SK-N-MC (cell line): Measurements from ENCODE around the gene SASH1.
"Not testable (repeated sequence)": the region's sequence is repeated elsewhere in the genome, so short reads cannot be mapped to it uniquely, and the experiment has no call there.

ENCODE experiments used
- DNase-seq: peaks from one replicate; pipeline ENCODE4 v3.0.0-alpha.2; 2011; ENCODE audit warnings: low read depth, low spot score
- H3K27ac ChIP-seq: fragments of 200-600 bp; sonication (generic); 2 replicates; pipeline ENCODE4 v1.5.1; 2016; ENCODE audit warnings: mixed run types
- H3K36me3 ChIP-seq: fragments of 200-600 bp; sonication (generic); 2 replicates; pipeline ENCODE4 v1.6.1; 2017; ENCODE audit warnings: antibody characterized with exemption, low read length, mixed read lengths; ENCODE audit not compliant: insufficient read depth
- H3K4me3 ChIP-seq: fragments of 200-600 bp; sonication (generic); 2 replicates; pipeline ENCODE4 v1.5.1; 2016
- H3K9ac ChIP-seq: fragments of 200-600 bp; sonication (generic); 2 replicates; pipeline ENCODE4 v1.8.0; 2017; ENCODE audit warnings: mixed run types, mixed read lengths; ENCODE audit not compliant: insufficient read length
- H3K9me3 ChIP-seq: fragments of 200-600 bp; sonication (generic); 2 replicates; pipeline ENCODE4 v1.6.1; 2017; ENCODE audit warnings: low read depth, mild to moderate bottlenecking, antibody characterized with exemption, low read length, moderate library complexity, mixed read lengths
- EZH2 ChIP-seq: fragments of 200-600 bp; sonication (generic); IDR thresholded peaks from one replicate; pipeline ENCODE4 v1.6.1; 2017; ENCODE audit warnings: antibody characterized with exemption
- FOXP2 ChIP-seq: optimal IDR thresholded peaks from 2 replicates; pipeline ENCODE3; 2011; ENCODE audit warnings: mild to moderate bottlenecking, moderate library complexity; ENCODE audit not compliant: insufficient read depth; ENCODE audit errors: extremely low read length, control extremely low read depth
- POLR2AphosphoS5 ChIP-seq: IDR thresholded peaks from 2 replicates; pipeline ENCODE4 v1.6.1; 2012; ENCODE audit warnings: mild to moderate bottlenecking, low read depth, low read length, borderline replicate concordance

The SASH1 gene

DNA sequence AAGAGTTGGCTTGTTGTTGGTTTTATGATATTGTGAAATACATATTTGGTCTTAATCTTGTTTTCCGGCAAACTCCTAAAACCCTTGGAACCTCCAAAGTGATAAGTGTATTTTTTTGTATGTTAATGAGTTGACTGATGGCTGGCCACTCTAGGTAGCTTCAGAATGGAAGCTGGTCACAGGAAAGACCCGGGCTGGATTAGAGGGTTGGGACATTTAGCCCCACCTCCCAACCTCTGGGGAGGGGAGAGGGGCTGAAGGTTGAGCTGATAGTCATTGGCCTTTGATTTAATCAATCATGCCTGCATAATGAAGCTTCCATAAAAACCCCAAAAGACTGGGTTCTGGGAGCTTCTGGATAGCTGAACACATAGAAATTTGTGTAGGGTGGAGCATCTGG lies 42.7 kb downstream of the SASH1 start:
- H3K9me3 ChIP-seq: no peaks in the 10 kb centered on the region
- no peak overlapping the region for H3K4me3 ChIP-seq
- no peak overlapping the region for H3K27ac ChIP-seq
- TF ChIP-seq FOXP2 (no peak), POLR2AphosphoS5 (no peak), EZH2 (no peak)
- H3K36me3 ChIP-seq: no peaks in the 10 kb centered on the region
- no peak overlapping the region for H3K9ac ChIP-seq
- no peak for DNase-seq

DNA sequence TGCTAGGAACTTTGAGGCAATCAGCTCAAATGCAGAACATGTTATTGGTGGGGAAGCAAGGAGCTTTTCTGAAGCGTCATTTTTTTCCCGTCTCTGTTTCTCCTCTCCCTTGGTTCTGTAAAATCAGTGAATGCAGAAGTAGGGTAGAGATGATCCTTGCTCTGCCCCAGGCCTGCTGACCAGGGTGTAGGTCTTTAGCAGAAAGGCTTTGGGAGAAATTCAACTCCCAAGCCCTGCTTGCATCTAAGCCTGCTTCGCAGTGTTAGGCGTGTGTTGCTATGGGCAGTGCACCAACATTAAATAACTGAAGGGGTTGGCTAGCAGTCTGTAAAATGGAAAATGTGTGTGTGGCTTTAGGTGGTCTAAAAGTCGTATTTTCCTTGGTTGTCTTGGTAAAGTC lies 45.9 kb downstream of the SASH1 start:
- H3K9me3 ChIP-seq: no peaks in the 10 kb centered on the region
- DNase-seq: no peak
- H3K4me3 ChIP-seq: no peak overlapping the region
- no peak for TF ChIP-seq FOXP2
- no peak for TF ChIP-seq POLR2AphosphoS5
- no peak for TF ChIP-seq EZH2
- H3K36me3 ChIP-seq: no peaks in the 10 kb centered on the region
- no peak overlapping the region for H3K9ac ChIP-seq
- no peak overlapping the region for H3K27ac ChIP-seq

DNA sequence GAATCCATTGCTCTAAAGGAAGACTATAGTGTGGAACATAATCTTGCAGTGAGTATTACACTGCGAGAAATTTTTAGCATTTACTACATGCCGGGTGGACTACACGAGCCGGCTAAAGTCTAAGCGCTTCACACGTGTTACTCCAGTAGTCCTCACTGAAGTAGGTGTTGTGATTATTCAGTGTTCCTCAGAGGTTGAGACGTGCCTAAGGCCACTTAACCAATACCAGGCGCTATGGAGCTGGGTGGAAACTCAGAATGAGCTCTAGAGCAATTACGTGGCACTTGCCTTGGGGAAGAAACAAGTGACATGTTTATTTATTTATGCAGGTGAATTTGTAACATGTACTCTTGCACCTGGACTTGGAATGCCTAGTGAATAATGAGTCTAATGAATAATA lies 46.4 kb downstream of the SASH1 start:
- no peak overlapping the region for H3K4me3 ChIP-seq
- DNase-seq: no peak
- no peaks in the 10 kb centered on the region for H3K36me3 ChIP-seq
- H3K27ac ChIP-seq: no peak overlapping the region
- no peak for TF ChIP-seq EZH2
- TF ChIP-seq FOXP2: no peak
- TF ChIP-seq POLR2AphosphoS5: no peak
- no peak overlapping the region for H3K9ac ChIP-seq
- H3K9me3 ChIP-seq: no peaks in the 10 kb centered on the region

DNA sequence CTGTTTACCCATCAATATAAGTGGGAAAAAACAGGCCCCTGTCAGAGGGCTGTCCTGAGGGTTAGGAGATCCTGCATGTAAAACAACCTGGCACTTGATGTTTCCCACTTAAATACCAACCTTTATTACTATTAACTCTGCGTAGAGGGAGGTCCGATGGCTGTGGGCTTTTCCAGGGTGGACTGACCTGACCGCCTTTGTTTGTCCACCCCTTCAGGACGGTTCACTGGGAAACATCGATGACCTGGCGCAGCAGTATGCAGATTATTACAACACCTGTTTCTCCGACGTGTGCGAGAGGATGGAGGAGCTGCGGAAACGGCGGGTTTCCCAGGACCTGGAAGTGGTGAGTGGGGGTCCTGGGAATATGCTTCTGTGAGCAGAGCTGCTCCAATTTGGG lies 47.3 kb downstream of the SASH1 start:
- no peak overlapping the region for H3K27ac ChIP-seq
- H3K4me3 ChIP-seq: no peak overlapping the region
- no peak overlapping the region for H3K9ac ChIP-seq
- TF ChIP-seq FOXP2 (no peak), POLR2AphosphoS5 (no peak), EZH2 (no peak)
- H3K36me3 ChIP-seq: no peaks in the 10 kb centered on the region
- no peak for DNase-seq
- no peaks in the 10 kb centered on the region for H3K9me3 ChIP-seq

DNA sequence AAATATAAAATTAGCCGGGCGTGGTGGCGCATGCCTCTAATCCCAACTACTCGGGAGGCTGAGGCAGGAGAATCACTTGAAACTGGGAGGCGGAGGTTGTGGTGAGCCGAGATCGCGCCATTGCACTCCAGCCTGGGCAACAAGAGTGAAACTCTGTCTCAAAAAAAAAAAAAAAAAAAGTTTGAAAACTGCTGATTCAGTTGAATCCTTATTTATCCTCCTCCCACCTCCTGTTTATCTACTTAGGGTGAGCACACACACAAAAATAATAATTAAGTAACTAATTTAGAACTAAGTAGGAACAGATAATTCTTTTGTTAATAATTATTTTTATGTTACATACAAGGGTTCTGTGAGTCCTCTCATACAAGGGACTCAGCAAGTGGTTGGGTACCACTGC lies 49.5 kb downstream of the SASH1 start:
- H3K9ac ChIP-seq, H3K4me3 ChIP-seq, H3K27ac ChIP-seq, H3K9me3 ChIP-seq, DNase-seq, H3K36me3 ChIP-seq: not testable (repeated sequence)

DNA sequence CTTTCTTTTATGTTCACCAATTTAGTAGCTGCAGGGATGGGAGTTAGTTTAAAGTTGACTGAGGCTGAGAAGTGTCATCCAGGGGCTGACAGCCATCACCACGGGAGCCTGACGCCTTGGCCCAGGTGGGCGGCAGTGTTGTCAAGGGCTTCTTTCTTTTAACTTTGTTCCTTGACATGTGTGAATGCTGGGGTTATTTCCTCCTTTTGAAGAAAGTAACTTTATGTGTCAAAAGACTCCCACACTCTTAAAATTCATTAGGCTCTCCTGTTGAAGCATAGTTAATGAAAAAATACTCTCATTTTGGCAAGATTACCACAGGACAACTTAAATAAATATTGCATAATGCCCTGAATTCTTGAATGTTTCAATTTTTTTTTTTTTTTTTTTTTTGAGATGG lies 50.0 kb downstream of the SASH1 start:
- no peaks in the 10 kb centered on the region for H3K9me3 ChIP-seq
- no peak overlapping the region for H3K4me3 ChIP-seq
- H3K36me3 ChIP-seq: no peaks in the 10 kb centered on the region
- H3K9ac ChIP-seq: no peak overlapping the region
- no peak for DNase-seq
- no peak for TF ChIP-seq FOXP2
- TF ChIP-seq POLR2AphosphoS5: no peak
- TF ChIP-seq EZH2: no peak
- no peak overlapping the region for H3K27ac ChIP-seq

DNA sequence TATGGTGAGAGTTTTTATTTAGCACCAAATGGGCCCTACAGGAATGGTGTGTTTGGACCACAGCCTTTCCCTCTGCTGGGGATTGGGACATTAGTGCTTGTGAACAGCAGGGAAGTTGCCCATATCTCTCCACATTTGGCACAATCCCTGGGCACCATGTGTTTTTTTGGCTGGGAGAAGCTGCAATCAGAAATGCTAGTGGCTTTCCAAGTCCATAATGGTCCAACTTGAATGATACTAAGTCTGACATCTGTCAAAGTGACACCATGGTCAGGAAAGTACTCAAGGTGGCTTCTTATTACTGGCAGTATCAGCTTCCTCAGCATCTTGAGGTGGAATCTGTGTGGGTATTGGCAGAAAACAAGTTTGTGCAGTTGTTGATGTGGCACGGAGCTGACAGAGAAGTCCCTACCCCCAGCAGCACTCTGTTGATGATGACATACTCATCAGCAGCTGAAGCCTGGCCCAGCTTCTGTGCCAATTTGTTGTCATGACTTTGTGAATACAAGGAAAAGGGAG lies 53.0 kb downstream of the SASH1 start:
- no peaks in the 10 kb centered on the region for H3K9me3 ChIP-seq
- H3K27ac ChIP-seq: no peak overlapping the region
- H3K4me3 ChIP-seq: no peak overlapping the region
- H3K9ac ChIP-seq: no peak overlapping the region
- no peak for DNase-seq
- H3K36me3 ChIP-seq: peaks cover 3% of the 10 kb centered on the region; the same call in 1 of the 2 replicates
- TF ChIP-seq FOXP2 (no peak), EZH2 (no peak), POLR2AphosphoS5 (no peak)

DNA sequence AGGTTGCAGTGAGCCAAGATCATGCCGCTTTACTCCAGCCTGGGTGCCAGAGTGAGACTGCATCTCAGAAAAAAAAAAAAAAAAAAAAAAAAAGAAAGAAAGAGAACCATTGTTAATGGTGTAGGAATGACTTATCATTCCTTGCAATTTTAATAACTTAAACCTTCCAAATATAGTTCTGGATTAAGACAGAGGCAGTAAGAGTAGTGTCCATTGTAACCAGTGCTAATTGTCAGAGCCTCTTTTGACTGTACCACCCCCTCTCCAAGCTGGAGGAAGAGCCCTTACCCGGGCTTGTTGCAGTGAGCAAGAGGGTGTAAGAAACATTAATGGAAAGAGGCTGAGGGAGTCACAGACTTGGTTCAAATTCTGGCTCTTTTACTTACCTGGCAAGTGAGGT lies 53.8 kb downstream of the SASH1 start:
- TF ChIP-seq EZH2 (no peak), FOXP2 (no peak), POLR2AphosphoS5 (no peak)
- H3K36me3 ChIP-seq: peaks cover 3% of the 10 kb centered on the region; the same call in 1 of the 2 replicates
- H3K9me3 ChIP-seq: no peaks in the 10 kb centered on the region
- H3K27ac ChIP-seq: no peak overlapping the region
- H3K4me3 ChIP-seq: no peak overlapping the region
- no peak for DNase-seq
- no peak overlapping the region for H3K9ac ChIP-seq

DNA sequence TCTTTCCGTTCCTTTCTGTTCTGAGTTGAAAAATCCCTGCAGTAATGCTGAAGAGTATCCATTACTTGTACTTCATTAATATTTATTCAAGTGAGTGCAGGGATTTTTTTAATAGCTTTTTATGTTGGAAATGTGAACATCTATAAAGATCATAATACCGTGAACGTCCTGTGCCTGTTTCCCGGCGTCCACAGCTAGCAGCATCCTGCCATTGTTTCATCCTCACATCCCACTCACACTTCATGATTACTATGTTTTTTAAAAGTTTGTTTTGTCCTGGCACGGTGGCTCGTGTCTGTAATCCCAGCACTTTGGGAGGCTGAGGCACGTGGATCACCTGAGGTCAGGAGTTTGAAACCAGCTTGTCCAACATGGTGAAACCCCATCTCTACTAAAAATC lies 54.3 kb downstream of the SASH1 start:
- Histone ChIP-seq H3K4me3 (no peak overlapping the region), H3K27ac (no peak overlapping the region), H3K9me3 (no peaks in the 10 kb centered on the region), H3K9ac (no peak overlapping the region), H3K36me3 (peaks cover 3% of the 10 kb centered on the region; the same call in 1 of the 2 replicates)
- no peak for DNase-seq
- TF ChIP-seq POLR2AphosphoS5 (no peak), EZH2 (no peak), FOXP2 (no peak)

DNA sequence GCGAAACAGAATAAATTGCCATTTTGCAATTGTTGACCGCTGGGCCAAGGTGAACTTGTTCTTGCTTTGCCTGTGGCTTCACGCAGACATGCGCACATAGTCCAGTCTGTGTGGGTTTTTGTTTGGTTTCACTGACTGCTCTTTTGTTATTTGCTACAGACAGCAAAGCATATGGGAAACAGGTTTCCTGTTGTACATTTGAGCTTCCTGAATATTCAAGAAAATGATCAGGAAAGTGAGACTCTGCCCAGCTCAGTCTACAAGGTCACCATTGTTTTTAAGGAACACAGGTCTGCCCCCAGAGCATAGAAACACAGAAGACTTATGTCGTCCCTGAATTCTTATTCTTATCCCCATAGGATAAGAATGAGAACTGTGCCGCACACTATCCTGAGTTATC lies 55.6 kb downstream of the SASH1 start:
- no peak overlapping the region for H3K9ac ChIP-seq
- no peak for DNase-seq
- no peaks in the 10 kb centered on the region for H3K9me3 ChIP-seq
- TF ChIP-seq EZH2 (no peak), POLR2AphosphoS5 (no peak), FOXP2 (no peak)
- H3K27ac ChIP-seq: no peak overlapping the region
- H3K4me3 ChIP-seq: no peak overlapping the region
- peaks cover 3% of the 10 kb centered on the region; the same call in 1 of the 2 replicates for H3K36me3 ChIP-seq
